Adrenal gland (tissue), 12 donors: ENCODE measurements around the gene COPZ2. TPM values are rescaled to one million over a fixed set of nuclear protein-coding genes. Genes with fewer than 3 reads are reported as not detected.
A peak's percentile ranks its signal among the peaks of the same experiment; 100 is the strongest.

Experiments
- DNase-seq, 7 donors: peaks; one replicate each; pipeline ENCODE4 v3.0.0-alpha.2; 2019 to 2020
- H3K27ac ChIP-seq, 5 donors: fragments of 200-600 bp; sonication (generic) in 4 of 5; 1 replicate in 3 of 5; 2 replicates in 2 of 5; pipeline versions ENCODE4 v1.5.1 to v1.8.0; 2016 to 2020; ENCODE audit warnings: mild to moderate bottlenecking in 1 of 5
- H3K27me3 ChIP-seq: fragments of 200-600 bp; 2 replicates; pipeline ENCODE4 v1.8.0; 2021
- H3K36me3 ChIP-seq, 2 donors: fragments of 200-600 bp; replicated peaks in 1 of 2; 1 replicate in 1 of 2; 2 replicates in 1 of 2; pipeline versions ENCODE4 v1.5.1 to v1.8.0; 2018 to 2022
- H3K4me1 ChIP-seq, 2 donors: fragments of 200-600 bp; replicated peaks in 1 of 2; 1 replicate in 1 of 2; 2 replicates in 1 of 2; pipeline versions ENCODE4 v1.5.1 to v1.8.0; 2018 to 2021
- H3K4me3 ChIP-seq, 4 donors: fragments of 200-600 bp; sonication (generic) in 3 of 4; one replicate each; pipeline ENCODE4 v1.5.1; 2016 to 2018
- H3K9me3 ChIP-seq, 3 donors: fragments of 200-600 bp; sonication (generic) in 1 of 3; replicated peaks in 1 of 3; 1 replicate in 2 of 3; 2 replicates in 1 of 3; pipeline versions ENCODE4 v1.5.1 to v1.8.0; 2016 to 2021
- POLR2A ChIP-seq, 2 donors: fragments of 450-650 bp; IDR thresholded peaks; one replicate each; pipeline ENCODE4 v1.6.1; 2017; ENCODE audit warnings: antibody characterized with exemption in 2 of 2, mild to moderate bottlenecking in 2 of 2, moderate library complexity in 1 of 2
- WGBS, 4 donors: extraction: QIAGEN DNeasy Blood & Tissue Kit in 2 of 4; methylation state at CpG; one replicate each; pipeline versions ENCODE4 v1.1.5 to v1.1.7; 2013 to 2017; 5-methylcytosine and 5-hydroxymethylcytosine counted together
- intact Hi-C, 2 donors: fragments of 100-400 bp; cut with DNase I; formaldehyde crosslinking; loops; one replicate each; pipeline versions ENCODE4 v1.14.1 to v1.15.0; 2022 to 2023
- polyA plus RNA-seq, 3 donors: library from polyadenylated mRNA; stranded (reverse); fragments of 200-250 nt in 2 of 3; fragments of 350-450 nt in 1 of 3; fragmentation: Illumina TruSeq in 1 of 3; extraction: RNeasy Lipid Tissue Mini Kit (QIAGEN cat#74804) in 1 of 3; gene quantifications; one replicate each; pipeline ENCODE4 v1.2.3, GENCODE V29; 2013 to 2014
- total RNA-seq, 9 donors: library from RNA; depleted of rRNA in 4 of 9; stranded (reverse); fragments of >200 nt in 4 of 9; fragments of 120-200 nt in 1 of 9; fragmentation: NEBNext Ultra II Directional in 1 of 9; extraction: Animal tissue kit (Norgen Biotek cat#: 25700) in 1 of 9; gene quantifications; one replicate each; pipeline versions ENCODE4 v1.1.0 to v1.2.4, GENCODE V29; 2013 to 2023
- TF ChIP-seq, protein P1 (sequence below), 6 experiments: fragments of 450-650 bp in 4 of 6; fragments of 200-600 bp in 2 of 6; sonication (generic) in 1 of 6; IDR thresholded peaks; 1 replicate in 5 of 6; 2 replicates in 1 of 6; pipeline versions ENCODE4 v1.5.1 to v1.8.0; 2016 to 2021; ENCODE audit warnings: antibody characterized with exemption in 6 of 6, mild to moderate bottlenecking in 2 of 6, moderate library complexity in 1 of 6
- donor health status: healthy with polysubstance abuse.
- donor health status: Bipolar disorder and iron deficiency.
- donor health status: DM: yes; HTN: yes; CAD: no.
- donor health status: DM: no; HTN: no; CAD: no.
- donor health status: DM: no; HTN: no; CAD: no.
- donor health status: DM: yes; HTN: yes; CAD: no.

COPZ2 gene
- total and polyA plus RNA-seq, 12 donors = 16.3 to 60.1 (median 42.4) TPM

DNA sequence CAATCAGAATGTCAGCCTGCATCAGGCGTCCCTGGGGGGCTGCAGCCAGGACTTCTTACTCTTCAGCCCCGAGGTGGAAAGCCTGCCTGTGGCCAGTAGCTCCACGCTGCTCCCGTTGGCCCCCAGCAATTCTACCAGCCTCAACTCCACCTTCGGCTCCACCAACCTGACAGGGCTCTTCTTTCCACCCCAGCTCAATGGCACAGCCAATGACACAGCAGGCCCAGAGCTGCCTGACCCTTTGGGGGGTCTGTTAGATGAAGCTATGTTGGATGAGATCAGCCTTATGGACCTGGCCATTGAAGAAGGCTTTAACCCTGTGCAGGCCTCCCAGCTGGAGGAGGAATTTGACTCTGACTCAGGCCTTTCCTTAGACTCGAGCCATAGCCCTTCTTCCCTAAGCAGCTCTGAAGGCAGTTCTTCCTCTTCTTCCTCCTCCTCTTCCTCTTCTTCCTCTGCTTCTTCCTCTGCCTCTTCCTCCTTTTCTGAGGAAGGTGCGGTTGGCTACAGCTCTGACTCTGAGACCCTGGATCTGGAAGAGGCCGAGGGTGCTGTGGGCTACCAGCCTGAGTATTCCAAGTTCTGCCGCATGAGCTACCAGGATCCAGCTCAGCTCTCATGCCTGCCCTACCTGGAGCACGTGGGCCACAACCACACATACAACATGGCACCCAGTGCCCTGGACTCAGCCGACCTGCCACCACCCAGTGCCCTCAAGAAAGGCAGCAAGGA, 21.0 kb upstream of the COPZ2 start:
- WGBS, 4 donors = 78 to 92% (median 85%) methylated on average over 8 to 11 of the region's 11 CpGs
- peaks cover 0 to 73% of the 10 kb centered on the region in 2 donors for H3K36me3 ChIP-seq

DNA sequence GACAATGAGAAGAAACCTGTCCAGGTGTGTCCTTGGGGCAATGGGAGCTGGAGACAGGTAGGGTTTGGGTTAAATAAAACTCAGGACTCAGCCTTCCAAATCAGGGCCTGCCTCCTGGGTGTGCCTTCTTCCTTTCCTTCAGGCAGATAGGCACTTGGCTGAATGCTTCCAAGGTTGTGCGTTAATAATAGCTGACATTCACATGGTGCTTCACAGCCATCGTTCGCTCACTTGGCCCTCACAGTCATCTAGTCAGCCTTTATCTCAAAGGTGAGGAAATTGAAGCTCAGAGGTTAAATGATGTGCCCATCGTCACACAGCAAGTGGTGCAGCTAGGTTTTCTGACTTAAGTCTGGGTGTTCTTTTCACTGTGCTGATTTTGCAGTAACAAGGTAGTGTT, 20.0 kb upstream of the COPZ2 start:
- intact Hi-C loops = no loop called here
- Histone ChIP-seq H3K4me1 (peaks cover 27 to 46% of the 10 kb centered on the region in 2 donors), H3K4me3 (no peak overlapping the region), H3K27me3 (no peaks in the 10 kb centered on the region), H3K9me3 (no peaks in the 10 kb centered on the region), H3K36me3 (peaks cover 0 to 63% of the 10 kb centered on the region in 2 donors), H3K27ac (peak overlapping the region in 2 of 5 donors; percentile 10 to 38)
- peak in 2 of 7 donors; percentile 34 to 48 for DNase-seq
- TF ChIP-seq, protein P1, sequence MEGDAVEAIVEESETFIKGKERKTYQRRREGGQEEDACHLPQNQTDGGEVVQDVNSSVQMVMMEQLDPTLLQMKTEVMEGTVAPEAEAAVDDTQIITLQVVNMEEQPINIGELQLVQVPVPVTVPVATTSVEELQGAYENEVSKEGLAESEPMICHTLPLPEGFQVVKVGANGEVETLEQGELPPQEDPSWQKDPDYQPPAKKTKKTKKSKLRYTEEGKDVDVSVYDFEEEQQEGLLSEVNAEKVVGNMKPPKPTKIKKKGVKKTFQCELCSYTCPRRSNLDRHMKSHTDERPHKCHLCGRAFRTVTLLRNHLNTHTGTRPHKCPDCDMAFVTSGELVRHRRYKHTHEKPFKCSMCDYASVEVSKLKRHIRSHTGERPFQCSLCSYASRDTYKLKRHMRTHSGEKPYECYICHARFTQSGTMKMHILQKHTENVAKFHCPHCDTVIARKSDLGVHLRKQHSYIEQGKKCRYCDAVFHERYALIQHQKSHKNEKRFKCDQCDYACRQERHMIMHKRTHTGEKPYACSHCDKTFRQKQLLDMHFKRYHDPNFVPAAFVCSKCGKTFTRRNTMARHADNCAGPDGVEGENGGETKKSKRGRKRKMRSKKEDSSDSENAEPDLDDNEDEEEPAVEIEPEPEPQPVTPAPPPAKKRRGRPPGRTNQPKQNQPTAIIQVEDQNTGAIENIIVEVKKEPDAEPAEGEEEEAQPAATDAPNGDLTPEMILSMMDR (IDR thresholded peaks at IDR 0.05) = no peak
- TF ChIP-seq POLR2A (IDR thresholded peaks at IDR 0.05) = no peak
- WGBS, 4 donors = 28 to 44% (median 32%) methylated on average over 4 of the region's 4 CpGs

More for the DNA sequence above, 21.0 kb upstream of the COPZ2 start:
- Histone ChIP-seq H3K4me3 (no peak overlapping the region), H3K27ac (peak overlapping the region in 2 of 5 donors; percentile 10 to 38), H3K9me3 (no peaks in the 10 kb centered on the region), H3K4me1 (peaks cover 18 to 37% of the 10 kb centered on the region in 2 donors), H3K27me3 (no peaks in the 10 kb centered on the region)
- intact Hi-C loops = no loop called here
- no peak for DNase-seq
- TF ChIP-seq POLR2A (IDR thresholded peaks at IDR 0.05) = no peak
- TF ChIP-seq, protein P1 (IDR thresholded peaks at IDR 0.05) = no peak

DNA sequence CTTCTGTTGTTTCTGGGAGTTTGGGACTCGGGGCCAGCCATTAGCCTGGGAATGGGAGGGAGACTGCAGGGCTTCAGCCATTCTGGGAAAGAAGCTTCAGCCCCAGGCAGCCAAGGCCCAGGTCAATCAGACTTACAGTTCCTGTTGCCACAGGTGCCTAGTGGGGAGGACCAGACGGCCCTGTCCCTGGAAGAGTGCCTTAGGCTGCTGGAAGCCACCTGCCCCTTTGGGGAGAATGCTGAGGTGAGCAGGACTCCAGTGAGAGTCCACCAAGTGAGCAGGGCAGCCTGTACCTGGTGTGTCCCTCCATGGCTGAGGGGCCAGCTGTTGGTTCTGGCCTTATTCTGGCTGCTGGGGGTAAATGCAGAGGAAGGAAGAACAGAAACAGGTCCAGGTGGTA, 19.3 kb upstream of the COPZ2 start:
- 71 to 86% (median 80%) methylated on average over 1 to 2 of the region's 2 CpGs for WGBS, 4 donors

GRCh38 chr17:48056246-48056745, 18.7 kb upstream of the COPZ2 start:
- no peaks in the 10 kb centered on the region for H3K9me3 ChIP-seq
- intact Hi-C loops = no loop called here
- H3K36me3 ChIP-seq = peaks cover 0 to 54% of the 10 kb centered on the region in 2 donors
- no peak overlapping the region for H3K4me3 ChIP-seq
- WGBS, 4 donors = 84 to 92% (median 91%) methylated on average over 10 of the region's 10 CpGs
- H3K4me1 ChIP-seq = peaks cover 41 to 60% of the 10 kb centered on the region in 2 donors
- H3K27ac ChIP-seq = peak overlapping the region in 2 of 5 donors; percentile 96 to 98
- no peaks in the 10 kb centered on the region for H3K27me3 ChIP-seq
- TF ChIP-seq, protein P1 (IDR thresholded peaks at IDR 0.05) = no peak
- TF ChIP-seq POLR2A (IDR thresholded peaks at IDR 0.05) = no peak
- DNase-seq = peak in 1 of 7 donors; percentile 14

More for the DNA sequence above, 19.3 kb upstream of the COPZ2 start:
- H3K4me1 ChIP-seq = peaks cover 35 to 54% of the 10 kb centered on the region in 2 donors
- no peaks in the 10 kb centered on the region for H3K9me3 ChIP-seq
- H3K4me3 ChIP-seq = no peak overlapping the region
- H3K27me3 ChIP-seq = no peaks in the 10 kb centered on the region
- TF ChIP-seq POLR2A (IDR thresholded peaks at IDR 0.05) = no peak
- TF ChIP-seq, protein P1 (IDR thresholded peaks at IDR 0.05) = no peak
- H3K27ac ChIP-seq = peak overlapping the region in 2 of 5 donors; percentile 38 to 98
- intact Hi-C loops = no loop called here
- DNase-seq = peak in 1 of 7 donors; percentile 15
- peaks cover 0 to 56% of the 10 kb centered on the region in 2 donors for H3K36me3 ChIP-seq
